Measurements from ENCODE around the gene TSPAN31. TPM values are rescaled to one million over a fixed set of nuclear protein-coding genes. Genes with fewer than 3 reads are reported as not detected.

The TSPAN31 gene
- polyA plus RNA-seq, 1 donor (not counting 4 experiments of a cell fraction or from before 2014, with no cell fraction given), result 47.7 TPM

GRCh38 chr12:57740656-57741412 lies 4.0 kb upstream of the TSPAN31 start:
- no peak overlapping the region for H3K4me3 ChIP-seq (ENCODE audit: control insufficient read depth in 2 of 3, extremely low read depth in 1 of 3, insufficient read depth in 2 of 3, low read depth in 1 of 3, low read length in 3 of 3)
- H3K27ac ChIP-seq (ENCODE audit: control insufficient read depth, insufficient read depth, low read length), result no peak overlapping the region
- TF ChIP-seq CTCF (optimal IDR thresholded peaks at IDR 0.05 in 1 of 3, IDR thresholded peaks at IDR 0.05 in 1 of 3, conservative IDR thresholded peaks at IDR 0.05 in 1 of 3; ENCODE audit: extremely low read depth in 1 of 3, insufficient read depth in 2 of 3, low read length in 3 of 3), result no peak
- no peak for TF ChIP-seq EZH2 (IDR thresholded peaks at IDR 0.05; ENCODE audit: low read length)
- DNase-seq (ENCODE audit: low read depth, low spot score) (no peak), FAIRE-seq (no peak)
- no peak overlapping the region for H3K9ac ChIP-seq (ENCODE audit: control insufficient read depth, extremely low read depth, insufficient read depth, low read length)
- H3K79me2 ChIP-seq (ENCODE audit: control insufficient read depth, insufficient read depth, low read length), result peaks cover 9% of the 10 kb centered on the region
- H3K4me2 ChIP-seq (ENCODE audit: control insufficient read depth, extremely low read depth, insufficient read depth, low read depth, low read length), result no peak overlapping the region
- H3K36me3 ChIP-seq (ENCODE audit: control insufficient read depth in 2 of 2, extremely low read depth in 1 of 2, insufficient read depth in 2 of 2, low read length in 2 of 2), result no peaks in the 10 kb centered on the region
- no peaks in the 10 kb centered on the region for H3K9me3 ChIP-seq (ENCODE audit: control insufficient read depth, low read depth, low read length)
- peaks cover 45% of the 10 kb centered on the region for H3K27me3 ChIP-seq (ENCODE audit: control insufficient read depth, extremely low read depth, insufficient read depth, low read length)
- dilution Hi-C loops (cut with MboI; ENCODE audit: extremely low pct_ligation_motif_present, low sequenced_read_pairs), result loop anchor here (25.0 kb wide), 1 partner anchor 154 kb away; the partner anchor contains the start of gene PIP4K2C
- H3K9me1 ChIP-seq (ENCODE audit: control insufficient read depth, extremely low read depth, insufficient read depth, low read length), result no peaks in the 10 kb centered on the region
- no peak overlapping the region for H2AFZ ChIP-seq (ENCODE audit: control insufficient read depth, low read length)
- no peaks in the 10 kb centered on the region for H4K20me1 ChIP-seq (ENCODE audit: control insufficient read depth, extremely low read depth, insufficient read depth, low read length)
- H3K4me1 ChIP-seq (ENCODE audit: control insufficient read depth, extremely low read depth, insufficient read depth, low read length), result peaks cover 20% of the 10 kb centered on the region

- dilution Hi-C loops (cut with MboI; ENCODE audit: extremely low pct_ligation_motif_present, low sequenced_read_pairs), result loop anchor here (25.0 kb wide), 1 partner anchor 154 kb away; the partner anchor contains the start of gene PIP4K2C
- Histone ChIP-seq H3K4me3 (ENCODE audit: control insufficient read depth in 2 of 3, extremely low read depth in 1 of 3, insufficient read depth in 2 of 3, low read depth in 1 of 3, low read length in 3 of 3) (no peak overlapping the region), H3K9me3 (ENCODE audit: control insufficient read depth, low read depth, low read length) (no peaks in the 10 kb centered on the region), H3K9ac (ENCODE audit: control insufficient read depth, extremely low read depth, insufficient read depth, low read length) (no peak overlapping the region), H3K27ac (ENCODE audit: control insufficient read depth, insufficient read depth, low read length) (no peak overlapping the region), H3K9me1 (ENCODE audit: control insufficient read depth, extremely low read depth, insufficient read depth, low read length) (no peaks in the 10 kb centered on the region), H3K4me2 (ENCODE audit: control insufficient read depth, extremely low read depth, insufficient read depth, low read depth, low read length) (no peak overlapping the region), H3K36me3 (ENCODE audit: control insufficient read depth in 2 of 2, extremely low read depth in 1 of 2, insufficient read depth in 2 of 2, low read length in 2 of 2) (no peaks in the 10 kb centered on the region), H3K4me1 (ENCODE audit: control insufficient read depth, extremely low read depth, insufficient read depth, low read length) (peaks cover 19% of the 10 kb centered on the region), H3K79me2 (ENCODE audit: control insufficient read depth, insufficient read depth, low read length) (peaks cover 13% of the 10 kb centered on the region), H2AFZ (ENCODE audit: control insufficient read depth, low read length) (no peak overlapping the region), H4K20me1 (ENCODE audit: control insufficient read depth, extremely low read depth, insufficient read depth, low read length) (no peaks in the 10 kb centered on the region), H3K27me3 (ENCODE audit: control insufficient read depth, extremely low read depth, insufficient read depth, low read length) (peaks cover 39% of the 10 kb centered on the region)
- no peak for FAIRE-seq
- no peak for DNase-seq (ENCODE audit: low read depth, low spot score)
- TF ChIP-seq EZH2 (IDR thresholded peaks at IDR 0.05; ENCODE audit: low read length) (no peak), CTCF (optimal IDR thresholded peaks at IDR 0.05 in 1 of 3, IDR thresholded peaks at IDR 0.05 in 1 of 3, conservative IDR thresholded peaks at IDR 0.05 in 1 of 3; ENCODE audit: extremely low read depth in 1 of 3, insufficient read depth in 2 of 3, low read length in 3 of 3) (no peak)
Measured at GRCh38 chr12:57741413-57741789, 3.4 kb upstream of the TSPAN31 start.

Measured in keratinocyte (primary cell).